NCI-H2107 (cell line): ENCODE measurements around the gene SLC9A4.
"Not testable (repeated sequence)": the region's sequence is repeated elsewhere in the genome, so short reads cannot be mapped to it uniquely, and the experiment has no call there.

ENCODE experiments used
- DNase-seq: peaks from one replicate; lab custom pipeline; 2025; lab: John Stamatoyannopoulos, UW

SLC9A4 gene

DNA sequence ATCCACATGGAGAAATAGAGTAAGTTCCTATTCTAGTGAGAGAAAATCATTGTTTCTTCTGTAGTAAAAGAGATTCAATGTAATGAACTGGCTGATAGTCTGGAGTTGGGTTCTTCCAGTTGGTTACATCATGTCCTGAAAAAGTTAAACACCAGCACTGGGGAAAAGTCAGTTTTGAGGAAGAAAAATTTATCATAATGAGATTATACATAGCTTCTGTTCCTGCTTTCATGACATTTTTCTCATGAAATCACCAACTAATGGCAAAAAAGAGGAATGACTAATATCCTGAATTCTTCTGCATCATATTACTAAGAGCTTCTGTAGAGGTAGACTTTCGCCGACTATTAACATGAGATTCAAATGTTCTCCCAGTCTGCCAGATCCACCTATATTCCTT lies 77.1 kb downstream of the SLC9A4 start:
- DNase-seq, result no peak

DNA sequence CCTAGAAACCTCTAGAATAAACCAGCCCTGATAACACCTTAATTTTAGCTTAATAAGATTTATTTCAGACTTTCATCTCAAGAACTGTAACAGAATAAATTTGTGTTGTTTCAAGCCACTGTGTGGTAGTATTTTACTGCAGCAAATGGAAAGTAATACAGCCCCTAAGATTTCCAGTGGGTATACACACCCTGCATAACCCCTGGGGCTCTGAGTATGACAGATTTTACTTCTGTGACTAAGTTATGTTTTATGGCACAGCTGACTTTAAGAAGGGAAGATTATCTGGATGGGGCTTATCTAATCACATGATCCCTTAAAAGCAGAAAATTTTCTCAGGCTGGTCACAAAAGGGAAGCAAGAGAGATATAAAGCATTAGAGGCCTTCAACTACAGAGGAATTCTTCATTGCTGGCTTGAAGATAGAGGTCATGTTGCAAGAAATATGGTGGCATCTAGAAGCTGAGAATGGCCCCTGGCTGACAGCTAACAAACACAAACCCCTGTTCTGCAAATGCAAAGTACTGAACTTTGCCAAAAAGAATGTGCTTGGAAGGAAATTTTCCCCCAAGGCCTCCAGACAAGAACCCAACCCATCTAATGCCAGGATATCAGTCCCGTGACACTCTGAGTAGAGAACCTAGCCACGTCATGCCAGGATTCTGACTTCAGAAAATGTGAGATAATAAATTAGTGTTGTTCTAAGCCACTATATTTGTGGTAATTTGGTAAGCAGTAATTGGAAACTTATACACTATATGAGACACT lies 78.5 kb downstream of the SLC9A4 start:
- DNase-seq, result no peak

DNA sequence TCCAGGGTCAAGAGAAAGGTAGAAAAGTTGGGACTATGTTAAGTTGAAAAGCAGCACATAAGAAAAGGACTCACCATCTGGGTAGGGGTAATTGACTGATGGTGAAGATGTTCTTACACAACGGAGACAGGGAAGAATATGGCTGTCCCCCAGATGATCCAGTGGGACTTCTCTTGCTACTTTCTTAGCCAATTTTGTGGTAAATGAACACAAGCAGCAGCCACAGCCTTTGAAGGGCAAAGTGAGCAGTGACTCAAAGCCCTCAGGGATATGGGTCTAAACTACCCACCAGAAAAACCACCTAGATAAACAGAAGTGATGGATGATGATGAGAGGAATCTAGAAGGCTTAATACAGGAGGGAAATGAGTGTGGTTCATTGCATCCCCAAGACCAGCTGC lies 80.6 kb downstream of the SLC9A4 start:
- no peak for DNase-seq

DNA sequence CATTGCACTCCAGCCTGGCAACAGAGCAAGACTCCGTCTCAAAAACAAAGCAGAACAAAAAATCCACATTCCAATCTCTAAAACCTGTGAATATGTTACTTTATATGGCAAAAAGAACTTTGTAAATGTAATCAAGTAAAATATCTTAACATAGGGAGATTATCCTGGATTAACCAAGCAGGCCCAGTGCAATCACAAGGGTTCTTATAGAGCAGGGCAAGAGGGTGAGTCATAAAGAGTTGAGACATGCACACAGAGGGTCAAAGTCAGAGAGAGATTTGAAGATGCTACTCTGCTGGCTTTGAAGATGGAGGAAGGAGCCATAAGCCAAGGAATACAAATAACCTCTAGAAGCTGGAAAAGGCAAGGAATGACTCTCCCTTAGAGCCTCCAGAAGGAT lies 85.4 kb downstream of the SLC9A4 start:
- DNase-seq, result no peak

DNA sequence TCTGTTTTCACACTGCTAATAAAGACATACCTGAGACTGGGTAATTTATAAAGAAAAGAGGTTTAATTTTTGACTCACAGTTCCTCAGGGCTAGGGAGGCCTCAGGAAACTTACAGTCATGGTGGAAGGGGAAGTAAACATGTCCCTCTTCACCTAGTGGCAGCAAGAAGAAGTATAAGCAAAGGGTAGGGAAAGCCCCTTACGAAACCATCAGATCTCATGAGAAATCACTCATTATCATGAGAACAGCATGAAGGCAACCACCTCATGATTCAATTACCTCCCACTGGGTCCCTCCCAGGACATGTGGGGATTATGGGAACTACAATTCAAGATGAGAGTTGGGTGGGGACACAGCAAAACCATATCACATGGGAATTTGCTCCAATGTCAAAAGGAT lies 89.5 kb downstream of the SLC9A4 start:
- not testable (repeated sequence) for DNase-seq

DNA sequence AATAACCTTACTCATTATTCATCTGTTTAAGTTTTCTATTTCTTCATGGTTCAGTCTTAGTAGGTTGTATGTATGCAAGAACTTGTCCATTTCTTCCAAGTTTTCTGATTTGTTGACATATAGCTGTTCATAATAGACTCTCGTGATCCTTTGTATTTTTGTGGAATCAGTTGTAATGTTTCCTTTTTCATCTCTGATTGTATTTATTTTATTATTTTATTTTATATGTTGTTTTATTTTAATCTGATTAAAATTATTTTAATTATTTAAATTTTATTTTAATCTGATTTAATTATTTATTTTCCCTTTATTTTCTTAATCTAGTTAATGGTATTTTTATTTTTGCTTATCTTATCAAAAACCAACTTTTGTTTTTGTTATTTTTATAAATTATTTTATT lies 102.9 kb downstream of the SLC9A4 start:
- no peak for DNase-seq

DNA sequence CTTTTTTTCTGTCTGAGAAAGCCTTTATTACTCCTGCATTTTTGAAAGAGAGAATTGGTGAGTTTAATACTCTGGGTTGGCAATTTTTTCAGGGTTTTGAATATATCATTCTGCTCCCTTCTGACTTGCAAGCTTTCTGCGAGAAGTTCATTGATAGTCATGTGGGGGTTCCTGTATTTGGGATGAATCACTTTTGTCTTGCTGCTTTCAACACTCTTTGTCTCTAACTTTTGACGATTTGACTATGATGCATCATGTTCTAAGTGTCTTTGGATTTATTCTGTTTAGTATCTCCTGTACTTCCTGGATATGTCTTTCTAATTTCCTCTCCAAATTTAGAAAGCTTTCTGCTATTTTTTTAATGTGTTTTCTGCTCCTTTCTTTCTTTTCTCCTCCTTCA lies 105.3 kb downstream of the SLC9A4 start:
- DNase-seq, result no peak

DNA sequence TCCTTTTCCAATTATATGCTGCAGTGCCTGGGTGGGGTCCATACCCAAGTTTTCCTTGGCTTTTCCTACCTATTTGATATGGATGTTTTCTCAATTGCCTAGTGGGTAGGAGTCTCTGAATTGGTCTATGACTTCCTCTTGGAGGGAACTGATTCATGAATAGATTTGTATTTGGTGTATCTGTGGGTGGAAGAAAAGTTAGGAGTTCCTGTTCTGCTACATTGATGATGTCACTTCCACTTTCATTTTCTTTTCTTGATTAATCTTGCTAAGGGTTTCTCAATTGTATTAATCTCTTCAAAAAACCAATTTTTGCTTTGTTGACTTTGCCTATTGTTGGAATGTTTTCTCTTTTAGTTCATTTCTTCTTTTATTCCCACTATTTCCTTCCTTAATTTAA lies 108.9 kb downstream of the SLC9A4 start:
- no peak for DNase-seq

DNA sequence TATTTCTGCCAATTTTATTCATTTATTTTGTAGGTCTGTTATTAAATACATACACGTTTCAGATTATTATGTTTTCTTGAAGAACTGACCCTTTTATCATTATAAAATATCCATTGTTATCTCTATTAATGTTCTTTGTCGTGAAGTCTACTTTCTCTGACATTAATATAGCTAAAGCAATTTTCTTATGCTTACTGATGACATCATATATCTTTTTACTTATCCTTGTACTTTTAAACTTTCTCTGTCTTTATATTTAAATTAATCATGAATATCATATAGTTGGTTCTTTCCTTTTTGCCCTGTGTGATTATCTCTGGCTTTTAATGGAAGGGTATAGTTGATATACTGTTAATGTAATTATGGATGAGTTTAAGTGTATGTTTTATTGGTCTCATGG lies 109.8 kb downstream of the SLC9A4 start:
- DNase-seq, result no peak
